GM18858 (cell line): ENCODE results near the gene MAMLD1.

Source experiments
- ATAC-seq: cut with Tn5 transposase; IDR thresholded peaks from one replicate; pipeline ENCODE4 v1.9.1; 2021; ENCODE audit not compliant: unreplicated experiment

Gene MAMLD1

GRCh38 chrX:150489359-150490015, 126.4 kb downstream of the MAMLD1 start:
- no peak for ATAC-seq

GRCh38 chrX:150495496-150495895, 132.4 kb downstream of the MAMLD1 start:
- ATAC-seq, result no peak

- ATAC-seq, result no peak
Observed at GRCh38 chrX:150499240-150499639, 136.1 kb downstream of the MAMLD1 start.

GRCh38 chrX:150502091-150502490, 139.0 kb downstream of the MAMLD1 start:
- no peak for ATAC-seq

GRCh38 chrX:150502979-150503897, 140.1 kb downstream of the MAMLD1 start:
- no peak for ATAC-seq

- ATAC-seq, result no peak
Observed at GRCh38 chrX:150503898-150504219, 140.7 kb downstream of the MAMLD1 start.

GRCh38 chrX:150504397-150505182, 141.5 kb downstream of the MAMLD1 start:
- no peak for ATAC-seq

- no peak for ATAC-seq
Observed at GRCh38 chrX:150506020-150506419, 142.9 kb downstream of the MAMLD1 start.

- no peak for ATAC-seq
Observed at GRCh38 chrX:150506486-150506885, 143.4 kb downstream of the MAMLD1 start.

- no peak for ATAC-seq
Observed at GRCh38 chrX:150507251-150507856, 144.2 kb downstream of the MAMLD1 start.

GRCh38 chrX:150508018-150508417, 144.9 kb downstream of the MAMLD1 start:
- ATAC-seq, result no peak

GRCh38 chrX:150508451-150509367, 145.6 kb downstream of the MAMLD1 start:
- no peak for ATAC-seq

- no peak for ATAC-seq
Observed at GRCh38 chrX:150509703-150510102, 146.6 kb downstream of the MAMLD1 start.

- no peak for ATAC-seq
Observed at GRCh38 chrX:150512461-150512901, 149.4 kb downstream of the MAMLD1 start.

GRCh38 chrX:150513544-150513943, 150.4 kb downstream of the MAMLD1 start:
- no peak for ATAC-seq

- ATAC-seq, result no peak
Observed at GRCh38 chrX:150514462-150514861, 151.3 kb downstream of the MAMLD1 start.

- no peak for ATAC-seq
Observed at GRCh38 chrX:150515801-150516200, 152.7 kb downstream of the MAMLD1 start.

- no peak for ATAC-seq
Observed at GRCh38 chrX:150517303-150517910, 154.3 kb downstream of the MAMLD1 start.

- ATAC-seq, result no peak
Observed at GRCh38 chrX:150522494-150522893, 159.4 kb downstream of the MAMLD1 start.
